ENCODE data around the gene EHD1. TPM values are rescaled to one million over a fixed set of nuclear protein-coding genes. Genes with fewer than 3 reads are reported as not detected.

The EHD1 gene
- polyA plus RNA-seq, 1 donor (not counting 4 experiments of a cell fraction or from before 2014, with no cell fraction given), result 73.9 TPM

- no peaks in the 10 kb centered on the region for H4K20me1 ChIP-seq (ENCODE audit: control insufficient read depth, extremely low read depth, insufficient read depth, low read length)
- peak overlapping the region; percentile 76 for H3K27ac ChIP-seq (ENCODE audit: control insufficient read depth, insufficient read depth, low read length)
- peaks cover 0 to 15% of the 10 kb centered on the region in 2 experiments for H3K36me3 ChIP-seq (ENCODE audit: control insufficient read depth in 2 of 2, extremely low read depth in 1 of 2, insufficient read depth in 2 of 2, low read length in 2 of 2)
- peak overlapping the region; percentile 100 for H3K4me2 ChIP-seq (ENCODE audit: control insufficient read depth, extremely low read depth, insufficient read depth, low read depth, low read length)
- peak overlapping the region; percentile 71 to 89 (median 87) for H3K4me3 ChIP-seq (ENCODE audit: control insufficient read depth in 2 of 3, extremely low read depth in 1 of 3, insufficient read depth in 2 of 3, low read depth in 1 of 3, low read length in 3 of 3)
- H2AFZ ChIP-seq (ENCODE audit: control insufficient read depth, low read length), result peak overlapping the region; percentile 76
- FAIRE-seq (no peak), DNase-seq (ENCODE audit: low read depth, low spot score) (no peak)
- H3K9me1 ChIP-seq (ENCODE audit: control insufficient read depth, extremely low read depth, insufficient read depth, low read length), result no peaks in the 10 kb centered on the region
- H3K79me2 ChIP-seq (ENCODE audit: control insufficient read depth, insufficient read depth, low read length), result peaks cover 14% of the 10 kb centered on the region
- H3K4me1 ChIP-seq (ENCODE audit: control insufficient read depth, extremely low read depth, insufficient read depth, low read length), result peaks cover 13% of the 10 kb centered on the region
- H3K9ac ChIP-seq (ENCODE audit: control insufficient read depth, extremely low read depth, insufficient read depth, low read length), result peak overlapping the region; percentile 95
- no peaks in the 10 kb centered on the region for H3K27me3 ChIP-seq (ENCODE audit: control insufficient read depth, extremely low read depth, insufficient read depth, low read length)
- no peak for TF ChIP-seq EZH2 (IDR thresholded peaks at IDR 0.05; ENCODE audit: low read length)
- TF ChIP-seq, protein P1, sequence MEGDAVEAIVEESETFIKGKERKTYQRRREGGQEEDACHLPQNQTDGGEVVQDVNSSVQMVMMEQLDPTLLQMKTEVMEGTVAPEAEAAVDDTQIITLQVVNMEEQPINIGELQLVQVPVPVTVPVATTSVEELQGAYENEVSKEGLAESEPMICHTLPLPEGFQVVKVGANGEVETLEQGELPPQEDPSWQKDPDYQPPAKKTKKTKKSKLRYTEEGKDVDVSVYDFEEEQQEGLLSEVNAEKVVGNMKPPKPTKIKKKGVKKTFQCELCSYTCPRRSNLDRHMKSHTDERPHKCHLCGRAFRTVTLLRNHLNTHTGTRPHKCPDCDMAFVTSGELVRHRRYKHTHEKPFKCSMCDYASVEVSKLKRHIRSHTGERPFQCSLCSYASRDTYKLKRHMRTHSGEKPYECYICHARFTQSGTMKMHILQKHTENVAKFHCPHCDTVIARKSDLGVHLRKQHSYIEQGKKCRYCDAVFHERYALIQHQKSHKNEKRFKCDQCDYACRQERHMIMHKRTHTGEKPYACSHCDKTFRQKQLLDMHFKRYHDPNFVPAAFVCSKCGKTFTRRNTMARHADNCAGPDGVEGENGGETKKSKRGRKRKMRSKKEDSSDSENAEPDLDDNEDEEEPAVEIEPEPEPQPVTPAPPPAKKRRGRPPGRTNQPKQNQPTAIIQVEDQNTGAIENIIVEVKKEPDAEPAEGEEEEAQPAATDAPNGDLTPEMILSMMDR (optimal IDR thresholded peaks at IDR 0.05 in 1 of 3, IDR thresholded peaks at IDR 0.05 in 1 of 3, conservative IDR thresholded peaks at IDR 0.05 in 1 of 3; ENCODE audit: extremely low read depth in 1 of 3, insufficient read depth in 2 of 3, low read length in 3 of 3), result no peak
- no peaks in the 10 kb centered on the region for H3K9me3 ChIP-seq (ENCODE audit: control insufficient read depth, low read depth, low read length)
- dilution Hi-C loops (cut with MboI; ENCODE audit: extremely low pct_ligation_motif_present, low sequenced_read_pairs), result no loop called here
These were observed 39.2 kb upstream of the EHD1 start for GRCh38 chr11:64917663-64917995.

GRCh38 chr11:64916775-64917662 is 38.6 kb upstream of the EHD1 start, which contains the start of gene ATG2A:
ATG2A (minus strand) TSS chr11:64917209; CDS start chr11:64917135, 74 bp downstream.
- Histone ChIP-seq H3K79me2 (ENCODE audit: control insufficient read depth, insufficient read depth, low read length) (peaks cover 14% of the 10 kb centered on the region), H3K9me1 (ENCODE audit: control insufficient read depth, extremely low read depth, insufficient read depth, low read length) (no peaks in the 10 kb centered on the region), H3K4me1 (ENCODE audit: control insufficient read depth, extremely low read depth, insufficient read depth, low read length) (peaks cover 13% of the 10 kb centered on the region), H3K9ac (ENCODE audit: control insufficient read depth, extremely low read depth, insufficient read depth, low read length) (peak within 1 kb of the TSS; percentile 95), H2AFZ (ENCODE audit: control insufficient read depth, low read length) (peak within 1 kb of the TSS; percentile 76), H3K36me3 (ENCODE audit: control insufficient read depth in 2 of 2, extremely low read depth in 1 of 2, insufficient read depth in 2 of 2, low read length in 2 of 2) (peaks cover 0 to 17% of the 10 kb centered on the region in 2 experiments), H4K20me1 (ENCODE audit: control insufficient read depth, extremely low read depth, insufficient read depth, low read length) (no peaks in the 10 kb centered on the region), H3K27ac (ENCODE audit: control insufficient read depth, insufficient read depth, low read length) (peak within 1 kb of the TSS; percentile 80), H3K9me3 (ENCODE audit: control insufficient read depth, low read depth, low read length) (no peaks in the 10 kb centered on the region), H3K4me2 (ENCODE audit: control insufficient read depth, extremely low read depth, insufficient read depth, low read depth, low read length) (peak within 1 kb of the TSS; percentile 100), H3K4me3 (ENCODE audit: control insufficient read depth in 2 of 3, extremely low read depth in 1 of 3, insufficient read depth in 2 of 3, low read depth in 1 of 3, low read length in 3 of 3) (peak within 1 kb of the TSS; percentile 71 to 89 (median 87)), H3K27me3 (ENCODE audit: control insufficient read depth, extremely low read depth, insufficient read depth, low read length) (no peaks in the 10 kb centered on the region)
- TF ChIP-seq EZH2 (IDR thresholded peaks at IDR 0.05; ENCODE audit: low read length), result no peak
- TF ChIP-seq, protein P1 (optimal IDR thresholded peaks at IDR 0.05 in 1 of 3, IDR thresholded peaks at IDR 0.05 in 1 of 3, conservative IDR thresholded peaks at IDR 0.05 in 1 of 3; ENCODE audit: extremely low read depth in 1 of 3, insufficient read depth in 2 of 3, low read length in 3 of 3), result no peak
- dilution Hi-C loops (cut with MboI; ENCODE audit: extremely low pct_ligation_motif_present, low sequenced_read_pairs), result no loop called here
- peak; percentile 95 for FAIRE-seq
- DNase-seq (ENCODE audit: low read depth, low spot score), result peak; percentile 98
